K562 (cell line): ENCODE data around the gene KLHL22. TPM values are rescaled to one million over a fixed set of nuclear protein-coding genes. Genes with fewer than 3 reads are reported as not detected.
A peak's percentile ranks its signal among the peaks of the same experiment; 100 is the strongest.

Experiments
- ATAC-seq: fragments of 200-7000 bp; cut with Tn5 transposase; 3 replicates; pipeline ENCODE4 v1.9.1; 2020; ENCODE audit warnings: moderate library complexity
- BruUV-seq: library from RNA; stranded (reverse); fragments of 400-500 nt; replicated peaks from 2 replicates; lab custom pipeline; 2021; lab: Mats Ljungman, UMichigan
- CTCF ChIA-PET: fragments of 300-600 bp; formaldehyde crosslinking; extraction: SDS; loops from one replicate; lab custom pipeline; 2021; ENCODE audit warnings: low intra/inter-chr PET ratio; lab: Yijun Ruan, JAX
- POLR2A ChIA-PET: fragments of 300-600, 350-650 bp; sonication (Branson Sonifier 250); formaldehyde crosslinking; extraction: SDS; loops from one replicate; lab custom pipeline; 2021; ENCODE audit warnings: antibody characterized with exemption, inconsistent platforms; lab: Yijun Ruan, JAX
- DNase-seq, 4 experiments: peaks; one replicate each; pipeline versions ENCODE4 v3.0.0 to v3.0.0-alpha.2; 2011 to 2018; ENCODE audit warnings: low spot score in 3 of 4, mixed read lengths in 3 of 4; ENCODE audit errors: extremely low read depth in 1 of 4
- FAIRE-seq: peaks from 2 replicates; lab custom pipeline; 2011; peaks lifted over from hg19 to GRCh38; lab: Jason Lieb, UNC
- H2AFZ ChIP-seq: 2 replicates; pipeline ENCODE4 v1.6.0; 2011; ENCODE audit warnings: low read depth, low read length, control low read depth, inconsistent platforms
- H3K27ac ChIP-seq: fragments of 200-600 bp; 3 replicates; pipeline ENCODE4 v1.8.0; 2011; ENCODE audit warnings: low read depth, mild to moderate bottlenecking, control low read depth, inconsistent platforms, low read length, moderate library complexity, mixed read lengths; ENCODE audit errors: extremely low read depth
- H3K27me3 ChIP-seq, 2 experiments: fragments of 300-600 bp in 1 of 2; 2 replicates in 1 of 2; 3 replicates in 1 of 2; pipeline versions ENCODE4 v1.6.0 to v1.8.0; 2011; ENCODE audit warnings: inconsistent platforms in 2 of 2, low read length in 2 of 2, mild to moderate bottlenecking in 1 of 2, mixed read lengths in 1 of 2, moderate library complexity in 1 of 2; ENCODE audit not compliant: control insufficient read depth in 2 of 2, insufficient read depth in 2 of 2
- H3K36me3 ChIP-seq: fragments of 300-600 bp; 3 replicates; pipeline ENCODE4 v1.8.0; 2011; ENCODE audit warnings: mild to moderate bottlenecking, low read length, inconsistent platforms; ENCODE audit not compliant: control insufficient read depth, insufficient read depth
- H3K4me1 ChIP-seq, 2 experiments: fragments of 200-600 bp in 1 of 2; replicated peaks in 1 of 2; 2 replicates in 1 of 2; 3 replicates in 1 of 2; pipeline versions ENCODE4 v1.5.1 to v1.8.0; 2011; ENCODE audit warnings: inconsistent platforms in 2 of 2, low read length in 2 of 2, mild to moderate bottlenecking in 1 of 2, mixed read lengths in 1 of 2, moderate library complexity in 1 of 2; ENCODE audit not compliant: control insufficient read depth in 2 of 2, insufficient read depth in 2 of 2
- H3K4me2 ChIP-seq: 2 replicates; pipeline ENCODE4 v1.6.1; 2011; ENCODE audit warnings: low read length, control low read depth, inconsistent platforms, mixed read lengths; ENCODE audit not compliant: insufficient read depth
- H3K4me3 ChIP-seq: fragments of 200-600 bp; sonication (generic), shearing (Covaris generic); 2 replicates; pipeline ENCODE4 v1.5.1; 2016; ENCODE audit warnings: control low read depth, inconsistent platforms
- H3K79me2 ChIP-seq: fragments of 200-600 bp; 3 replicates; pipeline ENCODE4 v1.8.0; 2011; ENCODE audit warnings: low read length, inconsistent platforms; ENCODE audit not compliant: control insufficient read depth, insufficient read depth
- H3K9ac ChIP-seq, 2 experiments: 2 replicates each; pipeline versions ENCODE4 v1.6.0 to v1.6.1; 2011; ENCODE audit warnings: low read depth in 2 of 2, low read length in 2 of 2, control low read depth in 1 of 2, inconsistent platforms in 1 of 2, mild to moderate bottlenecking in 1 of 2, mixed read lengths in 1 of 2; ENCODE audit not compliant: insufficient read depth in 1 of 2
- H3K9me1 ChIP-seq: one replicate; pipeline ENCODE4 v1.6.0; 2011; ENCODE audit warnings: inconsistent platforms, mild to moderate bottlenecking, low read length, moderate library complexity; ENCODE audit not compliant: control insufficient read depth, insufficient read depth
- H3K9me3 ChIP-seq: replicated peaks from 2 replicates; pipeline ENCODE4 v1.5.1; 2011; ENCODE audit warnings: low read depth, low read length, inconsistent platforms; ENCODE audit not compliant: control insufficient read depth, insufficient read depth
- H4K20me1 ChIP-seq: replicated peaks from 2 replicates; pipeline ENCODE4 v1.6.1; 2011; ENCODE audit warnings: low read length, inconsistent platforms, mixed read lengths; ENCODE audit not compliant: control insufficient read depth, insufficient read depth
- ATF2 ChIP-seq: sonication (generic); formaldehyde crosslinking; IDR thresholded peaks from 2 replicates; pipeline ENCODE4 v1.8.1; 2022; ENCODE audit warnings: missing genetic modification reagents
- CUX1 ChIP-seq: fragments of 200-800 bp; sonication (Bioruptor generic); IDR thresholded peaks from 2 replicates; pipeline ENCODE4 v1.6.1; 2016; ENCODE audit warnings: missing genetic modification characterization, missing compliant biosample characterization
- WGBS: fragments of 100-300 bp; shearing (Covaris generic); methylation state at CpG from one replicate; pipeline ENCODE4 v1.1.6; 2016; ENCODE audit warnings: low coverage, mixed read lengths; ENCODE audit not compliant: insufficient coverage; ENCODE audit errors: missing lambda C conversion rate; 5-methylcytosine and 5-hydroxymethylcytosine counted together
- in situ Hi-C: fragments of 300-500 bp; cut with MboI; formaldehyde crosslinking; loops from 4 replicates; pipeline ENCODE4 v1.15.0; 2018; ENCODE audit warnings: inconsistent platforms, mixed read lengths
- intact Hi-C: fragments of 100-400 bp; cut with micrococcal nuclease; formaldehyde crosslinking; loops from 2 replicates; pipeline ENCODE4 v1.14.2; 2022
- polyA plus RNA-seq, 8 experiments: library from polyadenylated mRNA; depleted of rRNA in 4 of 8; stranded (reverse) in 5 of 8; unstranded in 3 of 8; fragments of >200 nt; fragmentation: Nextera tagmentation in 2 of 8; fragmentation: Illumina TruSeq in 1 of 8; extraction: Ambion mirVana in 2 of 8; extraction: Trizol in 1 of 8; gene quantifications; 2 replicates each; pipeline versions ENCODE4 v1.2.1 to v1.2.3, GENCODE V29; 2011 to 2014; ENCODE audit warnings: inconsistent platforms in 1 of 8, missing spikeins in 1 of 8
- total RNA-seq, 7 experiments: library from RNA; depleted of rRNA in 6 of 7; stranded (reverse); fragments of >200 nt in 6 of 7; fragmentation: Illumina TruSeq in 2 of 7; extraction: Trizol in 2 of 7; gene quantifications; 2 replicates each; pipeline versions ENCODE4 v1.2.1 to v1.2.3, GENCODE V29; 2011 to 2021; ENCODE audit warnings: low replicate concordance in 1 of 7

Gene KLHL22
- total and polyA plus RNA-seq, 9 of the 15 experiments (the other 6 are each of a cell fraction or from before 2014, with no cell fraction given), result 1.3 to 25.6 (median 15.2) TPM

- TF ChIP-seq ATF2 (CRISPR knock-in tag), result no peak
- TF ChIP-seq CUX1 (CRISPR knock-in tag), result peak; percentile 94
- ChIA-PET CTCF (no interaction called here), POLR2A (interaction anchor here (0.6 to 2.1 kb wide), 6 partner anchors 10 to 659 kb away, joined by 3 to 10 read pairs (median 3); no protein-coding TSS in a partner anchor)
- Histone ChIP-seq H3K79me2 (peaks cover 17% of the 10 kb centered on the region), H3K27ac (no peak overlapping the region), H3K27me3 (no peaks in the 10 kb centered on the region), H3K4me3 (no peak overlapping the region), H3K9me3 (no peaks in the 10 kb centered on the region), H3K4me1 (peaks cover 12 to 24% of the 10 kb centered on the region in 2 experiments), H3K9ac (no peak overlapping the region), H3K4me2 (no peak overlapping the region), H3K36me3 (peaks cover 32% of the 10 kb centered on the region; the same call in 2 of the 3 replicates), H2AFZ (no peak overlapping the region), H4K20me1 (0 out of 2 replicates have a peak, but pooled peaks cover 6% of the 10 kb centered on the region), H3K9me1 (peaks cover 5% of the 10 kb centered on the region)
- ATAC-seq (no peak), FAIRE-seq (no peak), DNase-seq (no peak)
- 86% methylated on average over 5 of the region's 5 CpGs for WGBS
- intact Hi-C loops (no loop called here), in situ Hi-C loops (loop anchor here (10.0 kb wide), 1 partner anchor 54 kb away; no protein-coding TSS in a partner anchor)
- BruUV-seq, result no TSS peak
Measured at GRCh38 chr22:20398420-20398819, 97.2 kb downstream of the KLHL22 start.
